Testis (tissue), 3 donors: ENCODE results near the gene SREBF2. TPM values are rescaled to one million over a fixed set of nuclear protein-coding genes. Genes with fewer than 3 reads are reported as not detected.
A peak's percentile ranks its signal among the peaks of the same experiment; 100 is the strongest.

Experiments
- DNase-seq: peaks from one replicate; pipeline ENCODE4 v3.0.0-alpha.2; 2019
- H3K27ac ChIP-seq, 2 donors: fragments of 200-600 bp; sonication (generic); one replicate each; pipeline ENCODE4 v1.5.1; 2019
- H3K27me3 ChIP-seq: fragments of 200-600 bp; sonication (generic); one replicate; pipeline ENCODE4 v1.5.1; 2019
- H3K36me3 ChIP-seq: fragments of 200-600 bp; sonication (generic); one replicate; pipeline ENCODE4 v1.5.1; 2017; ENCODE audit warnings: low read depth; ENCODE audit errors: missing control alignments
- H3K4me1 ChIP-seq: fragments of 200-600 bp; sonication (generic); one replicate; pipeline ENCODE4 v1.5.1; 2019
- H3K4me3 ChIP-seq, 2 donors: fragments of 200-600 bp; sonication (generic); one replicate each; pipeline ENCODE4 v1.5.1; 2017 to 2019
- H3K9me3 ChIP-seq: fragments of 200-600 bp; sonication (generic); one replicate; pipeline ENCODE4 v1.5.1; 2017
- POLR2A ChIP-seq: fragments of 450-650 bp; IDR thresholded peaks from one replicate; pipeline ENCODE4 v1.6.1; 2017; ENCODE audit warnings: antibody characterized with exemption, mild to moderate bottlenecking, moderate library complexity
- WGBS, 2 donors: methylation state at CpG; one replicate each; pipeline ENCODE4 v1.1.5; 2018; 5-methylcytosine and 5-hydroxymethylcytosine counted together
- intact Hi-C: fragments of 100-400 bp; cut with DNase I; formaldehyde crosslinking; loops from one replicate; pipeline ENCODE4 v1.15.1; 2023; ENCODE audit warnings: low total_unique reads
- polyA plus RNA-seq: library from polyadenylated mRNA; stranded (reverse); fragments of 350-450 nt; fragmentation: Illumina TruSeq; extraction: RNeasy Lipid Tissue Mini Kit (QIAGEN cat#74804); gene quantifications from one replicate; pipeline ENCODE4 v1.2.3, GENCODE V29; 2014; ENCODE audit warnings: low read depth, low replicate concordance; ENCODE audit not compliant: insufficient read depth
- total RNA-seq, 2 donors: library from RNA; depleted of rRNA; stranded (reverse); fragments of >200 nt; gene quantifications; one replicate each; pipeline ENCODE4 v1.2.3, GENCODE V29; 2016
- TF ChIP-seq, protein P1 (sequence below), 3 experiments: fragments of 450-650 bp in 2 of 3; fragments of 200-600 bp in 1 of 3; sonication (generic) in 1 of 3; IDR thresholded peaks; one replicate each; pipeline ENCODE4 v1.5.1; 2016 to 2019; ENCODE audit warnings: antibody characterized with exemption in 3 of 3, mild to moderate bottlenecking in 2 of 3, moderate library complexity in 1 of 3

Gene SREBF2
- total and polyA plus RNA-seq, 3 donors from 2014 or later, result 59.7 to 119 (median 79.8) TPM

DNA sequence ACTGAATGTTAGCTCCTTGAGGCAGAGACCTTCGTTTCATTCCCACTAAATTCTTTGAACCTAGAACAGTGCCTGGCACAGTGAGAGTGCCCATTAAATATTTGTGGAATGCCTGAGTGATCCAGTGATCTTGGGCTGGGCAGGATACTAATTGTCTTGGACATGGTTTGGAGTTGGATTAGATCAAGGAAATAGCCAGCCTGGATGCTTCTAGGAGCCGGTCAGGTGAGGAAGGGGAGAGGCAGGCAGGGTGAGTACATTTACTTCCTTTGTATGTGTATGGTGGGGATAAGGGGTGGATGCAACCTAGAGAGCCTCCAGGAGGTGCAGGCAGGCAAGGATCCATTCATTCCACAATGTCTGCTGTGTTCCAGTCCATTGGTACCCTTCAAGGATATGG lies 3.6 kb downstream of the SREBF2 start:
- Histone ChIP-seq H3K4me1 (peaks cover 18% of the 10 kb centered on the region), H3K9me3 (no peaks in the 10 kb centered on the region), H3K27ac (no peak overlapping the region), H3K36me3 (no peaks in the 10 kb centered on the region), H3K27me3 (no peaks in the 10 kb centered on the region), H3K4me3 (no peak overlapping the region)
- DNase-seq, result no peak
- intact Hi-C loops, result no loop called here
- WGBS, 2 donors, result 61 to 73% methylated on average over 2 of the region's 2 CpGs
- TF ChIP-seq, protein P1, sequence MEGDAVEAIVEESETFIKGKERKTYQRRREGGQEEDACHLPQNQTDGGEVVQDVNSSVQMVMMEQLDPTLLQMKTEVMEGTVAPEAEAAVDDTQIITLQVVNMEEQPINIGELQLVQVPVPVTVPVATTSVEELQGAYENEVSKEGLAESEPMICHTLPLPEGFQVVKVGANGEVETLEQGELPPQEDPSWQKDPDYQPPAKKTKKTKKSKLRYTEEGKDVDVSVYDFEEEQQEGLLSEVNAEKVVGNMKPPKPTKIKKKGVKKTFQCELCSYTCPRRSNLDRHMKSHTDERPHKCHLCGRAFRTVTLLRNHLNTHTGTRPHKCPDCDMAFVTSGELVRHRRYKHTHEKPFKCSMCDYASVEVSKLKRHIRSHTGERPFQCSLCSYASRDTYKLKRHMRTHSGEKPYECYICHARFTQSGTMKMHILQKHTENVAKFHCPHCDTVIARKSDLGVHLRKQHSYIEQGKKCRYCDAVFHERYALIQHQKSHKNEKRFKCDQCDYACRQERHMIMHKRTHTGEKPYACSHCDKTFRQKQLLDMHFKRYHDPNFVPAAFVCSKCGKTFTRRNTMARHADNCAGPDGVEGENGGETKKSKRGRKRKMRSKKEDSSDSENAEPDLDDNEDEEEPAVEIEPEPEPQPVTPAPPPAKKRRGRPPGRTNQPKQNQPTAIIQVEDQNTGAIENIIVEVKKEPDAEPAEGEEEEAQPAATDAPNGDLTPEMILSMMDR (IDR thresholded peaks at IDR 0.05), result no peak
- no peak for TF ChIP-seq POLR2A

DNA sequence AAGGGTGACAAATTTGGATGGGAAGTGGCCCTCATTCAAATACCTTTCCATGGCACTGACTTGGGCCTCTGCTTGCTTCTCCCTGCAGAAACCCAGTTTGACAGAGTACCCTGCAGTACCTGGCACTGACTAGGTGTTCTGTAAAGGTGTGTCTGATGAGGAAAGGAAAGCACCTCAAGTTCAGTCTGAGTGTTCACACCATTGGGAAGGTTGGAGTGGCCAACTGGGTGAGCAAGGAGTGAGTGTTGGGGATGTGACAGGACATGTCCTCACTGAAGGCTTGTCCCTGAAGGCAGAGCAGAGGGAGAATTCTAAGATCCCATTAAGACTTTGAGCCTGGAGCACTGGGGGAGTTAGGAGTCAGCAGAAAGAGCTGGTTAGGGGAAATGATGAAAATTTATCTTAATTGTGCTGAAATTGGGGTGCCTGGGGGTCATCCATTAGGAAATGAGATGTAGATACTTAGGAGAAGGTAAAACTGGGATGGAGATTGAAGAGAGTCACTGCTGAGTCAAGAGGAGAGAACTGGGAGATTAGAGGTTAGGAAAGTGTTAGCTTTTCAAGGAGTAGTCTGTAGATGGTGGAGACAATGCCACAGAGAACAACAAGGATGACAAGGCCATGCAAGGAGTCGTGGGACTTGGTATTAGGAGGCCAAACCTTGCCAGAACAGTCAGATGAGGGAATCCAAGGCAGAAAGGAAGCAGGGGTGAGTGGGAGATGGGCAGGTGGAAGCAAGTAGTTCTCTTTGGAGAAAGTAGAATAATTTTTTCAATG lies 6.1 kb downstream of the SREBF2 start:
- DNase-seq, result no peak
- Histone ChIP-seq H3K4me1 (peaks cover 29% of the 10 kb centered on the region), H3K27me3 (no peaks in the 10 kb centered on the region), H3K36me3 (no peaks in the 10 kb centered on the region), H3K4me3 (no peak overlapping the region), H3K27ac (peak overlapping the region; percentile 7 to 31), H3K9me3 (no peaks in the 10 kb centered on the region)
- intact Hi-C loops, result no loop called here
- TF ChIP-seq, protein P1 (IDR thresholded peaks at IDR 0.05), result no peak
- no peak for TF ChIP-seq POLR2A
- WGBS, 2 donors, result 50 to 70% methylated on average over 1 of the region's 1 CpG

DNA sequence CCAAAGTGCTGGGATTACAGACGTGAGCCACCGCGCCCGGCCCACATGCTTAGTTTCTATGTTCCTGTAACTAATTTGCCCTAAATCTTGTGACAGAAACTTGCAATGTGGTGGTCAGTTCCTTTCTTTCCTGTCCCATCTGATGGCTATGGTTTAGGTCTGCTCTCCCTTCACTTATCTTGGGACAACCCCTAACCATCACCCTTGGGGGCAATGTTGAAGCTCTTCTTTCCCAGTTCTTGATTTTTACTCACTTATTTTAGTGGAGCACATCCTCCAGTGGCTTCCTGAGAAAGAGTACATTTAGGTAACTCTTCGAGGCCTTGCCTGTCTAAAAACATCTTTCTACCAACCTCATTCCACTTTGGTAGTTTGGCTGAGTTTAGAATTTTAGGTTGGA lies 7.3 kb downstream of the SREBF2 start:
- TF ChIP-seq, protein P1 (IDR thresholded peaks at IDR 0.05), result no peak
- no peak for TF ChIP-seq POLR2A
- intact Hi-C loops, result no loop called here
- Histone ChIP-seq H3K27me3 (no peaks in the 10 kb centered on the region), H3K36me3 (no peaks in the 10 kb centered on the region), H3K27ac (peak overlapping the region; percentile 3 to 25), H3K4me3 (no peak overlapping the region), H3K4me1 (peaks cover 20% of the 10 kb centered on the region), H3K9me3 (no peaks in the 10 kb centered on the region)
- no peak for DNase-seq
- 83 to 87% methylated on average over 5 of the region's 5 CpGs for WGBS, 2 donors

DNA sequence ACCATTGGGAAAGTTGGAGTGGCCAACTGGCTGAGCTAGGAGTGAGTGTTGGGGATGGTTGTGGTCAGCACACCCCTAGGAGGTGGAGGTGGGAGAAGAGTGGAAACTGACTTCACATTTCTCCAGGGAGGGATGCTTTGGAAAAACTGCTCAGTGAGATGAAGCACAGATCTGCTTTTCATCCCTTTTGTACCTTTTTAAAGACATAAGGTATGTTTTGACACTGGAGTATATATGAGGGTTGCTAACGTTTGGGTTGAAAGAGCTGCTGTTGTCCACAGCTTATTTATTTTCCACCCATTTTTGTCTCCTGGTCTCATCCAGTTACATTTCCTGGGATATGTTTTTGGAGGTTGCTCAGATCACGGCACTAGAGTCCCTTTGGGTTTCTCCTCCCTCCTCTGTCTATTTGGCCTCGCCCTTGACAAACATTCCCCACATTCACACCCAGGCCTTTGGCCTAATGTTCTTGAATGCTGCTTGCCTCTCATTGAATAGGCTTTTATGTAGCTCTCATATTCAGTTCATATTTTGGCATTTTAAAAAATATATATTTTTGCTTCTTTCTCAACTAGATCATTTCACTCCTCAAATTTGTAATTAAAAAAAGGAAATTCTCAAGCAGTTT lies 8.3 kb downstream of the SREBF2 start:
- Histone ChIP-seq H3K9me3 (no peaks in the 10 kb centered on the region), H3K36me3 (no peaks in the 10 kb centered on the region), H3K27ac (peak overlapping the region; percentile 25 to 64), H3K4me1 (peaks cover 26% of the 10 kb centered on the region), H3K27me3 (no peaks in the 10 kb centered on the region), H3K4me3 (no peak overlapping the region)
- 39 to 40% methylated on average over 3 of the region's 3 CpGs for WGBS, 2 donors
- intact Hi-C loops, result no loop called here
- DNase-seq, result peak; percentile 59
- TF ChIP-seq POLR2A, result no peak
- TF ChIP-seq, protein P1 (IDR thresholded peaks at IDR 0.05), result no peak
